ENCODE measurements around the gene PLCD3.
A peak's percentile ranks its signal among the peaks of the same experiment; 100 is the strongest.

The PLCD3 gene

DNA sequence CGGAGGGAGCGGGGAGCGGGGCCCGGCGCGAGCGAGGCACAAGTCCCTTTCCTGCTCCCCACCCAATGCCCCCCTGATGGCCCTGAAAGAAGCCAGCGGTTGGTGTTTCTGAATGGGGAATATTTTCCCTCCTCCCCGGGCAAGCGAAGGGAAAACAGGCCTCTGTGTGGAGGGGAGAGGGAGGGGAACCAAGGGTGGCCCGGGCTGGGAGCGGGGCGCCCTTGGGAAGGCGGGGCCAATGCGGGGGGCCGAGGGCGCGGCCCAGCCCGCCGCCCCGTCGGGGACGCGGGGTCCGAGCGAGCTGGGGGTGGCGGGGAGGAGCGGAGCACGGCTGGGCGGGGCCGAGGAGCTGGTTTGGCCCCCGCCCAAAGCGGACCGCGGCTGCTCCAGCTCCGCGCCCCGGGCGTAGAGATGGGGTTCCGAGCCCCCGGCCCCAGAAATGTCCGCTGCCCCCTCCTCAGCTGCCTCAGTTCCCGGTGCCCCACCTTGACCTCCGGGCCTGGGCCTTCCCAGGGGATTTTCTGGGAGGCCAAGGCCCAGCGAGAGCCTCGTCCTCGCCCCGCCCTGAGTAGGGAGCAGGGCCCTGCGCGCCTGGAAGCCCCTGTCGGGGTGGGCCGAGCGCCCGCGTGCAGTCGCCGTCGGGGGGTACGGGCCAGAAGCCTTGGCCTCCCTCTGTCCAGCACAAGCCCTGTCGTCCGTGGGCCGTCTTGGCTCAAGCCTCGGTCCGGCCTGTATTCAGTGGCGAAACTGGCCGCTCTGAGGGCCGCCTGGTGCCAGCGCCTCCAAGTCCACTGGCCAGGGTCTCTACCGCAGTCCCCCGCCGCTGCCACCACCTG is 12.1 kb upstream of the PLCD3 start:
- no peak for DNase-seq (ENCODE audit: low read depth, low spot score)
- Histone ChIP-seq H3K4me1 (ENCODE audit: insufficient read depth, insufficient read length) (peaks cover 15% of the 10 kb centered on the region), H3K27me3 (ENCODE audit: insufficient read depth, insufficient read length) (no peaks in the 10 kb centered on the region), H3K9me3 (ENCODE audit: insufficient read depth, low read length) (no peaks in the 10 kb centered on the region), H3K4me3 (ENCODE audit: insufficient read length, low read depth) (peak overlapping the region; percentile 27), H3K36me3 (ENCODE audit: insufficient read depth, insufficient read length, low read length) (peaks cover under 1% of the 10 kb centered on the region), H3K9ac (ENCODE audit: insufficient read length, low read depth) (peak overlapping the region; percentile 81)
- no peak for TF ChIP-seq SUZ12 (IDR thresholded peaks at IDR 0.05; ENCODE audit: extremely low read depth, insufficient read depth, insufficient read length)
- TF ChIP-seq YY1 (IDR thresholded peaks at IDR 0.05; ENCODE audit: insufficient read depth, insufficient read length) = no peak
- no peak for TF ChIP-seq ZNF274 (IDR thresholded peaks at IDR 0.05; ENCODE audit: low read depth, low read length)

GRCh38 chr17:45143767-45144198 is 11.5 kb upstream of the PLCD3 start:
- Histone ChIP-seq H3K4me3 (ENCODE audit: insufficient read length, low read depth) (peak overlapping the region; percentile 27), H3K27me3 (ENCODE audit: insufficient read depth, insufficient read length) (no peaks in the 10 kb centered on the region), H3K9me3 (ENCODE audit: insufficient read depth, low read length) (no peaks in the 10 kb centered on the region), H3K9ac (ENCODE audit: insufficient read length, low read depth) (peak overlapping the region; percentile 81), H3K4me1 (ENCODE audit: insufficient read depth, insufficient read length) (peaks cover 19% of the 10 kb centered on the region), H3K36me3 (ENCODE audit: insufficient read depth, insufficient read length, low read length) (no peaks in the 10 kb centered on the region)
- TF ChIP-seq SUZ12 (IDR thresholded peaks at IDR 0.05; ENCODE audit: extremely low read depth, insufficient read depth, insufficient read length) (no peak), ZNF274 (IDR thresholded peaks at IDR 0.05; ENCODE audit: low read depth, low read length) (no peak), YY1 (IDR thresholded peaks at IDR 0.05; ENCODE audit: insufficient read depth, insufficient read length) (no peak)
- DNase-seq (ENCODE audit: low read depth, low spot score) = no peak

DNA sequence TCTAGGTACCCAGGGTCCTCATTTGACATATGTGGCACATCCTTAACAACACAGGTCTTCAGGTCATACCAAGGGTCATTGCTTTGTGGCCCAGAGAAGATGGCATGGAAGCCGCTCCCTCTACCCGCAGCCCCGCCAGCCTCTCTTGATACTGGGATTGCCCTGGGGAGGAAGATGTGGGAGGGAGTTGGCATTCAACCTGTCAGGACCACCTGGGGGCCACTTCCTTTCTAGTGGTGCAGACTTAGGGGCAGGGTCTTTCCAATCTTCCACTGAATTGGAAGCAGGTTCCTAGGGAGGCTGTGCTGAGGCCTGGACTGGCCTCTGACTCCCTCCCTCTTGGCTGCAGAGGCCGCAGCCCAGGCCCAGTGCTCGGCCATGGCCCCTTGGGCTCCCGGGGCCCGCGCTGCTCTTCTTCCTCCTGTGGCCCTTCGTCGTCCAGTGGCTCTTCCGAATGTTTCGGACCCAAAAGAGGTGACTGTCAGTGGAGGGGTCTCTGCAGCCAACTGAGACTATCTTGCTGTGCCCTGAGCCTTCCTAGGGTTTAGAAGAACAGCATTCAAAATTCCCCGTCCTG is 10.9 kb upstream of the PLCD3 start:
- Histone ChIP-seq H3K36me3 (ENCODE audit: insufficient read depth, insufficient read length, low read length) (no peaks in the 10 kb centered on the region), H3K9ac (ENCODE audit: insufficient read length, low read depth) (peak overlapping the region; percentile 81), H3K9me3 (ENCODE audit: insufficient read depth, low read length) (no peaks in the 10 kb centered on the region), H3K4me1 (ENCODE audit: insufficient read depth, insufficient read length) (peaks cover 20% of the 10 kb centered on the region), H3K4me3 (ENCODE audit: insufficient read length, low read depth) (peak overlapping the region; percentile 27), H3K27me3 (ENCODE audit: insufficient read depth, insufficient read length) (no peaks in the 10 kb centered on the region)
- no peak for TF ChIP-seq ZNF274 (IDR thresholded peaks at IDR 0.05; ENCODE audit: low read depth, low read length)
- no peak for TF ChIP-seq YY1 (IDR thresholded peaks at IDR 0.05; ENCODE audit: insufficient read depth, insufficient read length)
- DNase-seq (ENCODE audit: low read depth, low spot score) = no peak

- Histone ChIP-seq H3K9me3 (ENCODE audit: insufficient read depth, low read length) (peaks cover 13% of the 10 kb centered on the region; the same call in 1 of the 2 replicates), H3K36me3 (ENCODE audit: insufficient read depth, insufficient read length, low read length) (no peaks in the 10 kb centered on the region), H3K4me3 (ENCODE audit: insufficient read length, low read depth) (no peak overlapping the region), H3K27me3 (ENCODE audit: insufficient read depth, insufficient read length) (no peaks in the 10 kb centered on the region), H3K9ac (ENCODE audit: insufficient read length, low read depth) (no peak overlapping the region), H3K4me1 (ENCODE audit: insufficient read depth, insufficient read length) (peaks cover 15% of the 10 kb centered on the region)
- TF ChIP-seq SUZ12 (IDR thresholded peaks at IDR 0.05; ENCODE audit: extremely low read depth, insufficient read depth, insufficient read length) = no peak
- TF ChIP-seq ZNF274 (IDR thresholded peaks at IDR 0.05; ENCODE audit: low read depth, low read length) = no peak
- TF ChIP-seq YY1 (IDR thresholded peaks at IDR 0.05; ENCODE audit: insufficient read depth, insufficient read length) = no peak
- no peak for DNase-seq (ENCODE audit: low read depth, low spot score)
Observed at GRCh38 chr17:45139533-45139920, 7.2 kb upstream of the PLCD3 start.

- TF ChIP-seq SUZ12 (IDR thresholded peaks at IDR 0.05; ENCODE audit: extremely low read depth, insufficient read depth, insufficient read length) (no peak), YY1 (IDR thresholded peaks at IDR 0.05; ENCODE audit: insufficient read depth, insufficient read length) (no peak)
- no peak overlapping the region for H3K9ac ChIP-seq (ENCODE audit: insufficient read length, low read depth)
Observed at GRCh38 chr17:45138911-45139532, 6.7 kb upstream of the PLCD3 start.

GRCh38 chr17:45137561-45138305 is 5.4 kb upstream of the PLCD3 start:
- no peaks in the 10 kb centered on the region for H3K36me3 ChIP-seq (ENCODE audit: insufficient read depth, insufficient read length, low read length)

More at GRCh38 chr17:45138911-45139532, 6.7 kb upstream of the PLCD3 start:
- peaks cover 15% of the 10 kb centered on the region; the same call in 1 of the 2 replicates for H3K9me3 ChIP-seq (ENCODE audit: insufficient read depth, low read length)
- peaks cover 15% of the 10 kb centered on the region for H3K4me1 ChIP-seq (ENCODE audit: insufficient read depth, insufficient read length)
- no peak overlapping the region for H3K4me3 ChIP-seq (ENCODE audit: insufficient read length, low read depth)
- H3K27me3 ChIP-seq (ENCODE audit: insufficient read depth, insufficient read length) = no peaks in the 10 kb centered on the region
- no peak for DNase-seq (ENCODE audit: low read depth, low spot score)
- H3K36me3 ChIP-seq (ENCODE audit: insufficient read depth, insufficient read length, low read length) = no peaks in the 10 kb centered on the region

More at GRCh38 chr17:45137561-45138305, 5.4 kb upstream of the PLCD3 start:
- Histone ChIP-seq H3K9me3 (ENCODE audit: insufficient read depth, low read length) (peaks cover 17% of the 10 kb centered on the region; the same call in 1 of the 2 replicates), H3K9ac (ENCODE audit: insufficient read length, low read depth) (no peak overlapping the region), H3K4me1 (ENCODE audit: insufficient read depth, insufficient read length) (peaks cover 11% of the 10 kb centered on the region), H3K4me3 (ENCODE audit: insufficient read length, low read depth) (no peak overlapping the region), H3K27me3 (ENCODE audit: insufficient read depth, insufficient read length) (no peaks in the 10 kb centered on the region)
- no peak for DNase-seq (ENCODE audit: low read depth, low spot score)
- no peak for TF ChIP-seq ZNF274 (IDR thresholded peaks at IDR 0.05; ENCODE audit: low read depth, low read length)
- TF ChIP-seq YY1 (IDR thresholded peaks at IDR 0.05; ENCODE audit: insufficient read depth, insufficient read length) = no peak
- no peak for TF ChIP-seq SUZ12 (IDR thresholded peaks at IDR 0.05; ENCODE audit: extremely low read depth, insufficient read depth, insufficient read length)

Measured in NT2/D1 (cell line).